Cardiac fibroblast (primary cell): ENCODE measurements around the gene LSM4.

Source experiments
- DNase-seq, 2 donors: peaks; one replicate each; pipeline versions ENCODE4 v3.0.0 to v3.0.0-alpha.2; 2010; ENCODE audit warnings: low read depth in 2 of 2
- H3K4me3 ChIP-seq, 2 donors: replicated peaks in 1 of 2; 1 replicate in 1 of 2; 2 replicates in 1 of 2; pipeline ENCODE4 v1.5.1; 2011; ENCODE audit warnings: low read depth in 2 of 2, low read length in 2 of 2, mild to moderate bottlenecking in 2 of 2, moderate library complexity in 1 of 2
- CTCF ChIP-seq: IDR thresholded peaks from one replicate; pipeline ENCODE4 v1.5.1; 2011; ENCODE audit warnings: low read depth, mild to moderate bottlenecking, low read length, inconsistent platforms

The LSM4 gene

DNA sequence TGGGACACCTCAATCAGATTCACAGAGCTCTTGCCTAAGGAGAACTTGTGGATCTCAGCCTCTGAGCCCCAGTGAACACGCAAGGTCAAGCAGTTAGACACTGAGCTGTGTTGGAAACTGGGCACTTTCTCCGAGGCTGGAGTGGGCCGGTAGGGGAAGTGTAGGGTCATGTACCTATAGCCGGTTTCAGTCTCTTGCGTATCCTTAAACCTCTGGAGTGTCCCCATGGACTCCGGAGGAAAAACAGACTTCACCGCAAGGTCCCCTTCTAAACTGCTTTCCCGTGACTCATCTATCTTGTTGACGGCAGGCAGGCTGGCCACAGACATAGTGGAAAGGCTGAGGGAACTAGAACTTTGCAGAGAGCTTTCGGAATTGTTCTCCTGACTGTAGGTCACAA, 60.0 kb downstream of the LSM4 start:
- peak in 1 of 2 donors; percentile 31 for DNase-seq

GRCh38 chr19:18262144-18262543, 60.7 kb downstream of the LSM4 start:
- no peak overlapping the region for H3K4me3 ChIP-seq
- DNase-seq: no peak
- TF ChIP-seq CTCF: no peak

More for the DNA sequence above, 60.0 kb downstream of the LSM4 start:
- no peak overlapping the region for H3K4me3 ChIP-seq
- TF ChIP-seq CTCF: no peak

- no peak for TF ChIP-seq CTCF
- H3K4me3 ChIP-seq: no peak overlapping the region
These were observed 61.4 kb downstream of the LSM4 start for GRCh38 chr19:18261474-18261873.

GRCh38 chr19:18259893-18260292, 63.0 kb downstream of the LSM4 start:
- no peak for TF ChIP-seq CTCF
- H3K4me3 ChIP-seq: no peak overlapping the region
- peak in 1 of 2 donors; percentile 89 for DNase-seq

More at GRCh38 chr19:18261474-18261873, 61.4 kb downstream of the LSM4 start:
- no peak for DNase-seq

GRCh38 chr19:18257503-18258470, 65.1 kb downstream of the LSM4 start:
- peak in 1 of 2 donors; percentile 25 for DNase-seq
- TF ChIP-seq CTCF: no peak
- no peak overlapping the region for H3K4me3 ChIP-seq
